ENCODE results near the gene PLEKHA8. TPM values are rescaled to one million over a fixed set of nuclear protein-coding genes. Genes with fewer than 3 reads are reported as not detected.

The PLEKHA8 gene
- total RNA-seq, 1 experiment from 2014 or later = 38.1 TPM

- Mint-ChIP-seq H3K27ac (no peak overlapping the region), H3K4me1 (peaks cover 31% of the 10 kb centered on the region), H3K4me3 (no peak overlapping the region), H3K9me3 (no peaks in the 10 kb centered on the region), H3K36me3 (no peaks in the 10 kb centered on the region), H3K27me3 (ENCODE audit: low read depth) (peaks cover 13% of the 10 kb centered on the region)
- TF ChIP-seq SOX15 (CRISPR knock-in tag; IDR thresholded peaks at IDR 0.05) = no peak
- TF ChIP-seq FOXK1 (CRISPR knock-in tag; IDR thresholded peaks at IDR 0.05) = no peak
- TF ChIP-seq AR (CRISPR knock-in tag; IDR thresholded peaks at IDR 0.05) = no peak
- no peak for TF ChIP-seq ZNF232 (CRISPR knock-in tag; IDR thresholded peaks at IDR 0.05)
- TF ChIP-seq CTCF (IDR thresholded peaks at IDR 0.05) = no peak
- no peak for TF ChIP-seq IRF1 (CRISPR knock-in tag; IDR thresholded peaks at IDR 0.05)
- TF ChIP-seq MAX (CRISPR knock-in tag; IDR thresholded peaks at IDR 0.05) = no peak
- no peak for TF ChIP-seq ZNF281 (CRISPR knock-in tag; IDR thresholded peaks at IDR 0.05)
- TF ChIP-seq ZNF263 (CRISPR knock-in tag; IDR thresholded peaks at IDR 0.05; ENCODE audit: low read depth) = no peak
- TF ChIP-seq ELF4 (CRISPR knock-in tag; IDR thresholded peaks at IDR 0.05; ENCODE audit: low read depth) = no peak
- TF ChIP-seq SP1 (CRISPR knock-in tag; conservative IDR thresholded peaks at IDR 0.05) = no peak
- no peak for TF ChIP-seq USF2 (CRISPR knock-in tag; IDR thresholded peaks at IDR 0.05)
- TF ChIP-seq HMGA2 (CRISPR knock-in tag; IDR thresholded peaks at IDR 0.05) = no peak
- TF ChIP-seq CBFB (CRISPR knock-in tag; IDR thresholded peaks at IDR 0.05; ENCODE audit: low read depth) = no peak
- POLR2A ChIA-PET = no interaction called here
- CTCF ChIA-PET = interaction anchor here (4.3 kb wide), 1 partner anchor 8 kb away, joined by 23 read pairs; no protein-coding TSS in a partner anchor
- no peak for ATAC-seq
- DNase-seq (ENCODE audit: low spot score) = no peak
These were observed 144.2 kb downstream of the PLEKHA8 start for GRCh38 chr7:30172451-30172850.

GRCh38 chr7:30173058-30173897, 145.1 kb downstream of the PLEKHA8 start:
- Mint-ChIP-seq H3K4me1 (peaks cover 24% of the 10 kb centered on the region), H3K9me3 (no peaks in the 10 kb centered on the region), H3K4me3 (no peak overlapping the region), H3K27ac (no peak overlapping the region), H3K36me3 (no peaks in the 10 kb centered on the region), H3K27me3 (ENCODE audit: low read depth) (peaks cover 5% of the 10 kb centered on the region)
- ChIA-PET POLR2A (no interaction called here), CTCF (interaction anchor here (1.2 to 4.3 kb wide), 2 partner anchors 9 to 103 kb away, joined by 3 to 23 read pairs; no protein-coding TSS in a partner anchor)
- TF ChIP-seq TCF7 (CRISPR knock-in tag; IDR thresholded peaks at IDR 0.05; ENCODE audit: low read depth) = no peak
- DNase-seq (ENCODE audit: low spot score) (peak; percentile 36), ATAC-seq (peak; percentile 52)
